H9 (cell line): ENCODE results near the gene SLC15A3. TPM values are rescaled to one million over a fixed set of nuclear protein-coding genes. Genes with fewer than 3 reads are reported as not detected.

Experiments used
- DNase-seq: peaks from one replicate; pipeline ENCODE4 v3.0.0-alpha.2; 2017
- H2AFZ ChIP-seq: one replicate; pipeline ENCODE4 v1.6.1; 2013; ENCODE audit warnings: mild to moderate bottlenecking, low read length, control low read depth, moderate library complexity
- H2AK5ac ChIP-seq: 2 replicates; pipeline ENCODE4 v1.6.1; 2013; ENCODE audit warnings: low read length, control low read depth, mixed read lengths; ENCODE audit not compliant: insufficient read length
- H2BK120ac ChIP-seq: one replicate; pipeline ENCODE4 v1.6.1; 2013; ENCODE audit warnings: low read depth, mild to moderate bottlenecking, low read length, control low read depth, inconsistent platforms; ENCODE audit not compliant: poor library complexity, severe bottlenecking
- H2BK12ac ChIP-seq: 2 replicates; pipeline ENCODE4 v1.6.1; 2013; ENCODE audit warnings: low read length, control low read depth, mixed read lengths, low read depth; ENCODE audit not compliant: insufficient read length
- H2BK15ac ChIP-seq: 2 replicates; pipeline ENCODE4 v1.6.1; 2013; ENCODE audit warnings: low read depth, low read length, control low read depth
- H2BK20ac ChIP-seq: one replicate; pipeline ENCODE4 v1.6.1; 2013; ENCODE audit warnings: low read depth, mild to moderate bottlenecking, low read length, control low read depth, inconsistent platforms; ENCODE audit not compliant: poor library complexity, severe bottlenecking
- H2BK5ac ChIP-seq: 2 replicates; pipeline ENCODE4 v1.6.1; 2013; ENCODE audit warnings: low read length, control low read depth, mixed read lengths; ENCODE audit not compliant: insufficient read length
- H3K14ac ChIP-seq: 2 replicates; pipeline ENCODE4 v1.6.1; 2013; ENCODE audit warnings: low read length, control low read depth; ENCODE audit not compliant: insufficient read depth
- H3K18ac ChIP-seq: 2 replicates; pipeline ENCODE4 v1.6.1; 2013; ENCODE audit warnings: low read depth, mild to moderate bottlenecking, mixed read lengths, low read length, control low read depth; ENCODE audit not compliant: insufficient read length
- H3K23ac ChIP-seq: 2 replicates; pipeline ENCODE4 v1.6.1; 2013; ENCODE audit warnings: low read length, control low read depth, mixed read lengths, low read depth; ENCODE audit not compliant: insufficient read length
- H3K23me2 ChIP-seq: 2 replicates; pipeline ENCODE4 v1.6.1; 2013; ENCODE audit warnings: low read depth, mild to moderate bottlenecking, mixed read lengths, low read length, control low read depth; ENCODE audit not compliant: insufficient read length, poor library complexity, severe bottlenecking
- H3K27ac ChIP-seq: 2 replicates; pipeline ENCODE4 v1.5.1; 2013; ENCODE audit warnings: low read length, control low read depth, mixed read lengths, low read depth; ENCODE audit not compliant: insufficient read length
- H3K27me3 ChIP-seq: 2 replicates; pipeline ENCODE4 v1.6.1; 2013; ENCODE audit warnings: low read length, control low read depth, inconsistent platforms; ENCODE audit not compliant: insufficient read depth
- H3K4ac ChIP-seq: 2 replicates; pipeline ENCODE4 v1.6.1; 2013; ENCODE audit warnings: low read depth, mild to moderate bottlenecking, control low read depth, inconsistent platforms, low read length, moderate library complexity
- H3K4me1 ChIP-seq: 2 replicates; pipeline ENCODE4 v1.6.1; 2013; ENCODE audit warnings: low read length, control low read depth, inconsistent platforms; ENCODE audit not compliant: insufficient read depth
- H3K4me2 ChIP-seq: 2 replicates; pipeline ENCODE4 v1.6.1; 2013; ENCODE audit warnings: low read length, control low read depth, mixed read lengths; ENCODE audit not compliant: insufficient read length, insufficient read depth
- H3K56ac ChIP-seq: 2 replicates; pipeline ENCODE4 v1.6.1; 2013; ENCODE audit warnings: low read depth, mild to moderate bottlenecking, mixed read lengths, low read length, control low read depth; ENCODE audit not compliant: insufficient read length
- H3K79me1 ChIP-seq: 2 replicates; pipeline ENCODE4 v1.6.1; 2013; ENCODE audit warnings: low read depth, mild to moderate bottlenecking, moderate library complexity, low read length, control low read depth, inconsistent platforms; ENCODE audit not compliant: insufficient read depth, poor library complexity, severe bottlenecking
- H3K79me2 ChIP-seq: 2 replicates; pipeline ENCODE4 v1.6.1; 2013; ENCODE audit warnings: low read length, control low read depth, inconsistent platforms; ENCODE audit not compliant: insufficient read depth
- H3K9ac ChIP-seq: 2 replicates; pipeline ENCODE4 v1.6.1; 2013; ENCODE audit warnings: low read length, control low read depth, mixed read lengths; ENCODE audit not compliant: insufficient read length; ENCODE audit errors: extremely low read depth
- H3K9me3 ChIP-seq: one replicate; pipeline ENCODE4 v1.6.1; 2013; ENCODE audit warnings: low read depth, low read length, inconsistent platforms; ENCODE audit not compliant: control insufficient read depth
- H3T11ph ChIP-seq: one replicate; pipeline ENCODE4 v1.6.1; 2013; ENCODE audit warnings: mild to moderate bottlenecking, low read length, control low read depth, inconsistent platforms
- H4K20me1 ChIP-seq: one replicate; pipeline ENCODE4 v1.6.1; 2013; ENCODE audit not compliant: control insufficient read depth, insufficient read length, insufficient read depth
- H4K5ac ChIP-seq: 2 replicates; pipeline ENCODE4 v1.6.1; 2013; ENCODE audit warnings: low read depth, mild to moderate bottlenecking, mixed read lengths, low read length, control low read depth; ENCODE audit not compliant: insufficient read length
- H4K8ac ChIP-seq: replicated peaks from 2 replicates; pipeline ENCODE4 v1.6.1; 2013; ENCODE audit warnings: low read length, control low read depth, mixed read lengths, low read depth; ENCODE audit not compliant: insufficient read length
- H4K91ac ChIP-seq: 2 replicates; pipeline ENCODE4 v1.6.1; 2013; ENCODE audit warnings: low read depth, mild to moderate bottlenecking, moderate library complexity, mixed read lengths, low read length, control low read depth; ENCODE audit not compliant: insufficient read length
- H3K27ac Mint-ChIP-seq, 3 experiments: 2 replicates in 2 of 3; 3 replicates in 1 of 3; pipeline ENCODE4 v1.8.0; 2020 to 2021; ENCODE audit warnings: mixed read lengths in 3 of 3, mild to moderate bottlenecking in 1 of 3, moderate library complexity in 1 of 3
- H3K27me3 Mint-ChIP-seq: 2 replicates; pipeline ENCODE4 v1.8.0; 2021; ENCODE audit warnings: low read depth, mild to moderate bottlenecking, moderate library complexity, mixed read lengths
- H3K36me3 Mint-ChIP-seq, 3 experiments: 2 replicates in 2 of 3; 3 replicates in 1 of 3; pipeline ENCODE4 v1.8.0; 2020 to 2021; ENCODE audit warnings: low read depth in 3 of 3, mixed read lengths in 3 of 3; ENCODE audit not compliant: insufficient read depth in 1 of 3
- H3K4me1 Mint-ChIP-seq, 2 experiments: 2 replicates each; pipeline ENCODE4 v1.8.0; 2020; ENCODE audit warnings: mixed read lengths in 2 of 2
- H3K4me3 Mint-ChIP-seq, 2 experiments: 2 replicates in 1 of 2; 3 replicates in 1 of 2; pipeline ENCODE4 v1.8.0; 2020 to 2021; ENCODE audit warnings: mild to moderate bottlenecking in 2 of 2, mixed read lengths in 2 of 2, moderate library complexity in 1 of 2
- H3K9me3 Mint-ChIP-seq, 2 experiments: 2 replicates in 1 of 2; 3 replicates in 1 of 2; pipeline ENCODE4 v1.8.0; 2020; ENCODE audit warnings: mild to moderate bottlenecking in 2 of 2, mixed read lengths in 2 of 2, moderate library complexity in 1 of 2
- CTCF ChIP-seq: fragments of 200-600 bp; sonication (generic); conservative IDR thresholded peaks from 3 replicates; pipeline ENCODE4 v1.8.0; 2021; ENCODE audit warnings: antibody characterized with exemption, mild to moderate bottlenecking
- WGBS: extraction: QIAGEN DNeasy Blood & Tissue Kit; methylation state at CpG from one replicate; pipeline ENCODE4 v1.1.7; 2013; ENCODE audit warnings: missing lambda C conversion rate, low lambda C conversion rate, mixed read lengths; ENCODE audit not compliant: insufficient read length; ENCODE audit errors: extremely low coverage; 5-methylcytosine and 5-hydroxymethylcytosine counted together
- total RNA-seq: library from RNA; stranded (reverse); gene quantifications from 2 replicates; pipeline ENCODE4 v1.2.1, GENCODE V29; 2021

The SLC15A3 gene
- total RNA-seq, 1 experiment from 2014 or later, result 7.0 TPM

- peaks cover 50% of the 10 kb centered on the region for H3K27me3 Mint-ChIP-seq
- H3K4me3 Mint-ChIP-seq, result no peak overlapping the region
Measured at GRCh38 chr11:60991457-60991856, 39.5 kb upstream of the SLC15A3 start.

More at GRCh38 chr11:60991457-60991856, 39.5 kb upstream of the SLC15A3 start:
- Mint-ChIP-seq H3K9me3 (no peaks in the 10 kb centered on the region), H3K4me1 (peaks cover 0 to 4% of the 10 kb centered on the region in 2 experiments; a peak in 1 of 4 replicates), H3K36me3 (no peaks in the 10 kb centered on the region), H3K27ac (no peak overlapping the region)
- Histone ChIP-seq H4K91ac (no peak overlapping the region), H2BK120ac (no peak overlapping the region), H3K56ac (no peak overlapping the region), H2BK20ac (no peak overlapping the region), H3K18ac (no peak overlapping the region), H3K14ac (no peak overlapping the region), H3K9me3 (no peaks in the 10 kb centered on the region), H3K79me2 (no peaks in the 10 kb centered on the region), H4K8ac (no peak overlapping the region), H3K27ac (no peak overlapping the region), H3T11ph (no peak overlapping the region), H2AK5ac (no peak overlapping the region), H3K4me1 (no peaks in the 10 kb centered on the region), H3K79me1 (no peaks in the 10 kb centered on the region), H2BK15ac (no peak overlapping the region), H2BK12ac (no peak overlapping the region), H3K27me3 (no peaks in the 10 kb centered on the region), H4K5ac (no peak overlapping the region), H2AFZ (no peak overlapping the region), H3K4me2 (no peak overlapping the region), H3K23me2 (no peaks in the 10 kb centered on the region), H3K4ac (no peak overlapping the region), H2BK5ac (no peak overlapping the region), H3K23ac (no peak overlapping the region), H4K20me1 (no peaks in the 10 kb centered on the region), H3K9ac (no peak overlapping the region)
- no CpG with 5 or more reads among the region's 4 CpGs for WGBS
- DNase-seq, result no peak
- no peak for TF ChIP-seq CTCF
